Measurements from ENCODE around the gene PNPLA2. TPM values are rescaled to one million over a fixed set of nuclear protein-coding genes. Genes with fewer than 3 reads are reported as not detected.
A peak's percentile ranks its signal among the peaks of the same experiment; 100 is the strongest.

PNPLA2 gene
- total and polyA plus RNA-seq, 2 of the 8 experiments (the other 6 are each of a cell fraction or from before 2014, with no cell fraction given): 30.9 to 62.1 TPM

GRCh38 chr11:786235-787083 is 32.3 kb upstream of the PNPLA2 start:
- H3K27ac ChIP-seq (ENCODE audit: low read depth, low read length): no peak overlapping the region
- FAIRE-seq: no peak
- peaks cover 0 to 35% (median 22%) of the 10 kb centered on the region in 4 experiments; a peak in 6 of 7 replicates for H3K4me1 ChIP-seq (replicated peaks in 1 of 4; ENCODE audit: control insufficient read depth in 3 of 4, insufficient read depth in 4 of 4, low read length in 3 of 4)
- no peak overlapping the region for H3K4me2 ChIP-seq (ENCODE audit: insufficient read depth in 1 of 2, low read depth in 2 of 2, low read length in 2 of 2)
- POLR2A ChIA-PET (ENCODE audit: partially characterized antibody): interaction anchor here (0.7 to 53.0 kb wide), 14 partner anchors 10 to 246 kb away, joined by 3 to 1917 read pairs (median 4); partner anchors contain the start of genes CD151, CRACR2B, GATD1 and PNPLA2
- no peak overlapping the region for H3K23ac ChIP-seq (ENCODE audit: insufficient read length)
- H3K36me3 ChIP-seq (ENCODE audit: control insufficient read depth in 2 of 4, insufficient read depth in 4 of 4, low read length in 3 of 4): no peaks in the 10 kb centered on the region; a peak in 2 of 8 replicates
- H2BK20ac ChIP-seq (ENCODE audit: low read length): peak overlapping the region; percentile 93; the same call in 1 of the 2 replicates
- H4K5ac ChIP-seq (ENCODE audit: insufficient read length, low read depth, low read length): no peak overlapping the region
- no peak overlapping the region for H3K56ac ChIP-seq (replicated peaks; ENCODE audit: insufficient read length, low read depth, low read length)
- H3K79me1 ChIP-seq (ENCODE audit: low read depth, low read length): no peaks in the 10 kb centered on the region; the same call in 1 of the 2 replicates
- 87% methylated on average over 19 of the region's 24 CpGs; no CpG with 5 or more reads in 1 of the 2 experiments for WGBS, 2 experiments (ENCODE audit: extremely low coverage in 1 of 2, insufficient coverage in 1 of 2, insufficient read length in 1 of 2, insufficient replicate concordance in 2 of 2, low coverage in 1 of 2, low lambda C conversion rate in 2 of 2, missing lambda C conversion rate in 1 of 2)
- H2BK15ac ChIP-seq (ENCODE audit: low read length): no peak overlapping the region
- H2AK5ac ChIP-seq (ENCODE audit: low read depth, low read length): peak overlapping the region; percentile 48; the same call in 1 of the 2 replicates
- no peak overlapping the region; a peak in 1 of 7 replicates for H3K9ac ChIP-seq (replicated peaks in 1 of 4; ENCODE audit: extremely low read depth in 1 of 4, low read depth in 3 of 4, low read length in 3 of 4)
- DNase-seq (ENCODE audit: low read depth in 1 of 2, low spot score in 2 of 2): no peak
- no peak overlapping the region for H2BK120ac ChIP-seq (replicated peaks; ENCODE audit: low read depth, low read length)
- CTCF ChIA-PET (ENCODE audit: partially characterized antibody): interaction anchor here (0.5 to 1.7 kb wide), 12 partner anchors 9 to 422 kb away, joined by 3 to 6 read pairs (median 4); no protein-coding TSS in a partner anchor
- H2AFZ ChIP-seq (ENCODE audit: low read length): no peak overlapping the region
- H2BK5ac ChIP-seq (ENCODE audit: low read depth, low read length): no peak overlapping the region
- H4K20me1 ChIP-seq (replicated peaks in 1 of 2; ENCODE audit: control insufficient read depth in 1 of 2, insufficient read depth in 2 of 2, low read length in 2 of 2): peaks cover 2 to 13% of the 10 kb centered on the region in 2 experiments
- no peak overlapping the region for H2BK12ac ChIP-seq (ENCODE audit: low read depth, low read length)
- H3K9me3 ChIP-seq (ENCODE audit: insufficient read depth in 2 of 2, low read depth in 1 of 2, low read length in 1 of 2): no peaks in the 10 kb centered on the region
- no peaks in the 10 kb centered on the region; the same call in 1 of the 2 replicates for H3K23me2 ChIP-seq (ENCODE audit: low read depth, low read length)
- H4K91ac ChIP-seq (replicated peaks; ENCODE audit: insufficient read length, low read length): peak overlapping the region; percentile 7
- H3K14ac ChIP-seq (ENCODE audit: insufficient read length): no peak overlapping the region
- H3K27me3 ChIP-seq (replicated peaks in 1 of 4; ENCODE audit: control insufficient read depth in 3 of 4, extremely low read depth in 1 of 4, insufficient read depth in 3 of 4, low read length in 3 of 4): no peaks in the 10 kb centered on the region; a peak in 1 of 7 replicates
- no peaks in the 10 kb centered on the region for H3K79me2 ChIP-seq (ENCODE audit: control insufficient read depth in 1 of 2, insufficient read depth in 2 of 2, low read length in 2 of 2)
- H3K4me3 ChIP-seq (ENCODE audit: extremely low read depth in 1 of 4, insufficient read depth in 2 of 4, low read depth in 3 of 4, low read length in 4 of 4): no peak overlapping the region
- no peak overlapping the region for H4K8ac ChIP-seq (ENCODE audit: extremely low read depth, insufficient read depth, low read length)
- no peak overlapping the region for H3K18ac ChIP-seq (ENCODE audit: extremely low read depth, low read length)
- no peak overlapping the region for H3K4ac ChIP-seq (replicated peaks; ENCODE audit: insufficient read length, low read depth, low read length)
- TF ChIP-seq RFX5 (IDR thresholded peaks at IDR 0.05; ENCODE audit: borderline replicate concordance, low read depth, low read length) (no peak), PHF8 (conservative IDR thresholded peaks at IDR 0.05; ENCODE audit: low read depth, low read length) (no peak), CHD2 (IDR thresholded peaks at IDR 0.05; ENCODE audit: low read length) (no peak), NRF1 (IDR thresholded peaks at IDR 0.05; ENCODE audit: low read depth, low read length) (no peak), MAFK (IDR thresholded peaks at IDR 0.05; ENCODE audit: low read depth, low read length) (no peak), CTBP2 (IDR thresholded peaks at IDR 0.05; ENCODE audit: borderline replicate concordance, insufficient read depth, insufficient read length, low read length) (no peak), BRCA1 (IDR thresholded peaks at IDR 0.05; ENCODE audit: low read depth, low read length) (no peak), ATF2 (IDR thresholded peaks at IDR 0.05; ENCODE audit: low read length) (no peak), ZNF274 (IDR thresholded peaks at IDR 0.05; ENCODE audit: borderline replicate concordance, extremely low read depth, low read length) (no peak)

Data from H1 (cell line).